GM12878 (cell line): ENCODE data around the gene LONRF2. TPM values are rescaled to one million over a fixed set of nuclear protein-coding genes. Genes with fewer than 3 reads are reported as not detected.

Experiments
- ATAC-seq: fragments of 200-7000 bp; cut with Tn5 transposase; 3 replicates; pipeline ENCODE4 v1.9.1; 2020; ENCODE audit warnings: mild to moderate bottlenecking, moderate library complexity
- BruUV-seq: library from RNA; stranded (reverse); fragments of 400-500 nt; replicated peaks from 2 replicates; lab custom pipeline; 2021; lab: Mats Ljungman, UMichigan
- CTCF ChIA-PET: fragments of 300-600 bp; sonication (Branson Sonifier 250); formaldehyde crosslinking; extraction: SDS; loops from one replicate; lab custom pipeline; 2021; ENCODE audit warnings: inconsistent platforms; lab: Yijun Ruan, JAX
- POLR2A ChIA-PET: fragments of 350-600 bp; formaldehyde crosslinking; extraction: SDS; loops from one replicate; lab custom pipeline; 2021; ENCODE audit warnings: inconsistent platforms; lab: Charles Lee
- RAD21 ChIA-PET: fragments of 300-600 bp; sonication (Branson Sonifier 250); formaldehyde crosslinking; loops from one replicate; lab custom pipeline; 2023; ENCODE audit warnings: antibody characterized with exemption; ENCODE audit not compliant: unreplicated experiment; lab: Charles Lee
- SMC1A ChIA-PET: fragments of 300-600 bp; sonication (Branson Sonifier 250); formaldehyde crosslinking; loops from one replicate; lab custom pipeline; 2023; ENCODE audit not compliant: unreplicated experiment, uncharacterized antibody; lab: Charles Lee
- DNase-seq: peaks from one replicate; pipeline ENCODE4 v3.0.0-alpha.2; 2011; ENCODE audit warnings: low read depth, low spot score
- FAIRE-seq: peaks from 3 replicates; lab custom pipeline; 2011; peaks lifted over from hg19 to GRCh38; lab: Jason Lieb, UNC
- H2AFZ ChIP-seq: 2 replicates; pipeline ENCODE4 v1.6.0; 2011; ENCODE audit warnings: low read depth, low read length, control low read depth; ENCODE audit not compliant: control insufficient read depth
- H3K27ac ChIP-seq: 2 replicates; pipeline ENCODE4 v1.5.1; 2011; ENCODE audit warnings: control low read depth; ENCODE audit not compliant: control insufficient read depth, insufficient read depth
- H3K27me3 ChIP-seq, 2 experiments: replicated peaks in 1 of 2; 2 replicates each; pipeline versions ENCODE4 v1.6.0 to v1.6.1; 2011; ENCODE audit warnings: low read length in 1 of 2; ENCODE audit not compliant: control insufficient read depth in 2 of 2, insufficient read depth in 2 of 2
- H3K36me3 ChIP-seq, 2 experiments: 2 replicates each; pipeline ENCODE4 v1.5.1; 2011; ENCODE audit warnings: low read length in 1 of 2; ENCODE audit not compliant: control insufficient read depth in 2 of 2, insufficient read depth in 2 of 2
- H3K4me1 ChIP-seq: 2 replicates; pipeline ENCODE4 v1.6.1; 2011; ENCODE audit warnings: mild to moderate bottlenecking, low read length, moderate library complexity, mixed read lengths; ENCODE audit not compliant: control insufficient read depth, insufficient read depth
- H3K4me2 ChIP-seq: 2 replicates; pipeline ENCODE4 v1.6.0; 2011; ENCODE audit warnings: control low read depth; ENCODE audit not compliant: control insufficient read depth, insufficient read depth
- H3K4me3 ChIP-seq: fragments of 200-600 bp; sonication (generic); 2 replicates; pipeline ENCODE4 v1.5.1; 2016
- H3K79me2 ChIP-seq: 2 replicates; pipeline ENCODE4 v1.6.0; 2011; ENCODE audit warnings: low read length; ENCODE audit not compliant: control insufficient read depth, insufficient read depth
- H3K9ac ChIP-seq: 2 replicates; pipeline ENCODE4 v1.8.0; 2011; ENCODE audit warnings: low read length, control low read depth, mixed read lengths; ENCODE audit not compliant: control insufficient read depth, insufficient read depth
- H3K9me3 ChIP-seq: replicated peaks from 3 replicates; pipeline ENCODE4 v1.5.1; 2011; ENCODE audit warnings: mild to moderate bottlenecking, low read length; ENCODE audit not compliant: control insufficient read depth, insufficient read depth
- H4K20me1 ChIP-seq: 2 replicates; pipeline ENCODE4 v1.6.0; 2011; ENCODE audit not compliant: control insufficient read depth, insufficient read depth
- CHD4 ChIP-seq: fragments of 200-600 bp; sonication (generic); IDR thresholded peaks from 2 replicates; pipeline ENCODE4 v1.6.1; 2016; ENCODE audit warnings: mild to moderate bottlenecking
- ETV6 ChIP-seq, 2 experiments: fragments of 450-650 bp in 1 of 2; IDR thresholded peaks in 1 of 2; conservative IDR thresholded peaks in 1 of 2; 2 replicates each; pipeline ENCODE4 v1.6.1; 2014; ENCODE audit warnings: antibody characterized with exemption in 1 of 2, borderline replicate concordance in 1 of 2, low read depth in 1 of 2, mild to moderate bottlenecking in 1 of 2, moderate library complexity in 1 of 2
- GABPA ChIP-seq: IDR thresholded peaks from 2 replicates; pipeline ENCODE4 v1.6.1; 2014; ENCODE audit warnings: antibody characterized with exemption, low read depth, mild to moderate bottlenecking, inconsistent platforms
- IKZF2 ChIP-seq, 2 experiments: fragments of 450-650 bp; IDR thresholded peaks; 2 replicates each; pipeline ENCODE4 v1.6.1; 2017; ENCODE audit warnings: mild to moderate bottlenecking in 2 of 2, moderate library complexity in 2 of 2
- JUND ChIP-seq: IDR thresholded peaks from 2 replicates; pipeline ENCODE4 v1.6.1; 2012; ENCODE audit warnings: low read depth, mild to moderate bottlenecking, low read length, improper control_type of control experiment, moderate library complexity
- KAT2A ChIP-seq: conservative IDR thresholded peaks from 2 replicates; pipeline ENCODE4 v1.6.1; 2011; ENCODE audit warnings: low read depth, low read length; ENCODE audit not compliant: control insufficient read depth
- MXI1 ChIP-seq: fragments of 150-350 bp; IDR thresholded peaks from 2 replicates; pipeline ENCODE4 v1.6.1; 2011; ENCODE audit warnings: low read depth, mild to moderate bottlenecking, inconsistent platforms, low read length, improper control_type of control experiment
- NFYA ChIP-seq: IDR thresholded peaks from 2 replicates; pipeline ENCODE4 v1.6.1; 2011; ENCODE audit warnings: low read depth, mild to moderate bottlenecking, low read length, improper control_type of control experiment, borderline replicate concordance
- NRF1 ChIP-seq: conservative IDR thresholded peaks from 2 replicates; pipeline ENCODE4 v1.6.1; 2011; ENCODE audit warnings: mild to moderate bottlenecking, low read depth, low read length, improper control_type of control experiment
- RFX5 ChIP-seq: IDR thresholded peaks from 2 replicates; pipeline ENCODE4 v1.6.1; 2011; ENCODE audit warnings: low read depth, low read length, improper control_type of control experiment
- SMARCA5 ChIP-seq: fragments of 450-650 bp; IDR thresholded peaks from 2 replicates; pipeline ENCODE4 v1.6.1; 2017; ENCODE audit warnings: mild to moderate bottlenecking
- SMC3 ChIP-seq: IDR thresholded peaks from 2 replicates; pipeline ENCODE4 v1.6.1; 2011; ENCODE audit warnings: low read length, improper control_type of control experiment, borderline replicate concordance
- SREBF1 ChIP-seq: IDR thresholded peaks from 2 replicates; pipeline ENCODE4 v1.6.1; 2012; ENCODE audit warnings: mild to moderate bottlenecking, low read length
- SRF ChIP-seq, 2 experiments: IDR thresholded peaks; 2 replicates each; pipeline ENCODE4 v1.6.1; 2011; ENCODE audit warnings: low read depth in 2 of 2, low read length in 2 of 2, mild to moderate bottlenecking in 1 of 2, moderate library complexity in 1 of 2
- STAT3 ChIP-seq: IDR thresholded peaks from 2 replicates; pipeline ENCODE4 v1.6.1; 2011; ENCODE audit warnings: low read depth, low read length, improper control_type of control experiment
- ZNF217 ChIP-seq: fragments of 450-650 bp; IDR thresholded peaks from 2 replicates; pipeline ENCODE4 v1.6.1; 2017; ENCODE audit warnings: antibody characterized with exemption, mild to moderate bottlenecking
- ZNF384 ChIP-seq: IDR thresholded peaks from 2 replicates; pipeline ENCODE4 v1.6.1; 2012; ENCODE audit warnings: low read depth, mild to moderate bottlenecking, low read length, improper control_type of control experiment, borderline replicate concordance
- WGBS: methylation state at CpG from one replicate; pipeline ENCODE4 v1.1.6; 2016; ENCODE audit warnings: low lambda C conversion rate; ENCODE audit not compliant: insufficient replicate concordance, insufficient coverage; ENCODE audit errors: missing lambda C conversion rate; 5-methylcytosine and 5-hydroxymethylcytosine counted together
- in situ Hi-C: fragments of 300-500 bp; cut with MboI; formaldehyde crosslinking; loops from 9 replicates; pipeline ENCODE4 v1.14.3; 2018; ENCODE audit warnings: mixed read lengths
- intact Hi-C: fragments of 100-400 bp; cut with micrococcal nuclease; formaldehyde crosslinking; loops from one replicate; pipeline ENCODE4 v1.14.2; 2022; ENCODE audit not compliant: unreplicated experiment
- polyA plus RNA-seq, 11 experiments: library from polyadenylated mRNA; depleted of rRNA in 4 of 11; unstranded in 6 of 11; stranded (reverse) in 5 of 11; fragments of >200 nt; fragmentation: Nextera tagmentation in 4 of 11; fragmentation: Illumina TruSeq in 1 of 11; extraction: Ambion mirVana in 4 of 11; extraction: Trizol in 1 of 11; gene quantifications; 1 replicate in 1 of 11; 2 replicates in 10 of 11; pipeline versions ENCODE4 v1.2.1 to v1.2.3, GENCODE V29; 2011 to 2016; ENCODE audit warnings: inconsistent platforms in 2 of 11, missing spikeins in 2 of 11, low read depth in 1 of 11
- total RNA-seq, 4 experiments: library from RNA; depleted of rRNA in 3 of 4; stranded (reverse); fragments of >200 nt in 3 of 4; fragmentation: Illumina TruSeq in 1 of 4; extraction: Trizol in 1 of 4; gene quantifications; 2 replicates each; pipeline versions ENCODE4 v1.2.1 to v1.2.3, GENCODE V29; 2013 to 2021
- TF ChIP-seq, protein P1 (sequence below), 3 experiments: IDR thresholded peaks in 2 of 3; conservative IDR thresholded peaks in 1 of 3; 2 replicates each; pipeline ENCODE4 v1.5.1; 2011; ENCODE audit warnings: low read depth in 3 of 3, low read length in 3 of 3, mild to moderate bottlenecking in 3 of 3, control low read depth in 2 of 3, moderate library complexity in 2 of 3, inconsistent platforms in 1 of 3, mixed read lengths in 1 of 3; ENCODE audit not compliant: control insufficient read depth in 2 of 3, insufficient read depth in 1 of 3; ENCODE audit errors: extremely low read depth in 1 of 3

LONRF2 gene
- total and polyA plus RNA-seq, 10 of the 15 experiments (the other 5 are each of a cell fraction or from before 2014, with no cell fraction given) = under 0.01 to 0.04 (median 0.01) TPM; not detected in 4

DNA sequence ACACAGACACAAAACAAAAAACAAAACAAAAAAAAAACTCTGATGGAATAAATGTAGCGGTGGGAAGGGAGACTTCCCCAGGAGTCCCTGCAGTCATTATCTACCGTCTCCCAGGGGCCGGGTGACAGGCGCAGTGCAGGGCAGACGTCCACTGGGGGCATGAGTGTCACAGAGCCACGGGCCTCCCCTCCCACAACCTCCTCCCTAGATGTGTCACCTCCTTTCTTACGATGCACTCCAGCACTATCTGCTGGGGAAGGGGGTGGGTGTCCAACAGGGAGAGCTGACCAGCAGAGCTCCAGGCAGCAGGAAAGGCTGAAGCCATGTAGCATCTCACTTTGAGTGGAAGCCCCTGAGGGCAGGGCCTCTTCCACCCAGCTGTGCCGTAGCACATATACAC lies 84.5 kb downstream of the LONRF2 start:
- Histone ChIP-seq H3K4me1 (peaks cover 17% of the 10 kb centered on the region), H3K4me3 (no peak overlapping the region), H3K27me3 (peaks cover 2 to 5% of the 10 kb centered on the region in 2 experiments; a peak in 1 of 4 replicates), H3K9ac (no peak overlapping the region), H3K9me3 (no peaks in the 10 kb centered on the region; the same call in 2 of the 3 replicates), H3K4me2 (no peak overlapping the region), H3K27ac (no peak overlapping the region), H4K20me1 (peaks cover 3% of the 10 kb centered on the region; the same call in 1 of the 2 replicates), H3K36me3 (no peaks in the 10 kb centered on the region), H2AFZ (no peak overlapping the region), H3K79me2 (no peaks in the 10 kb centered on the region)
- ChIA-PET SMC1A (no interaction called here), POLR2A (no interaction called here), CTCF (no interaction called here), RAD21 (no interaction called here)
- 68% methylated on average over 8 of the region's 8 CpGs for WGBS
- in situ Hi-C loops (no loop called here), intact Hi-C loops (no loop called here)
- ATAC-seq (peak; percentile 26; the same call in 1 of the 3 replicates), DNase-seq (no peak), FAIRE-seq (no peak)
- TF ChIP-seq, protein P1, sequence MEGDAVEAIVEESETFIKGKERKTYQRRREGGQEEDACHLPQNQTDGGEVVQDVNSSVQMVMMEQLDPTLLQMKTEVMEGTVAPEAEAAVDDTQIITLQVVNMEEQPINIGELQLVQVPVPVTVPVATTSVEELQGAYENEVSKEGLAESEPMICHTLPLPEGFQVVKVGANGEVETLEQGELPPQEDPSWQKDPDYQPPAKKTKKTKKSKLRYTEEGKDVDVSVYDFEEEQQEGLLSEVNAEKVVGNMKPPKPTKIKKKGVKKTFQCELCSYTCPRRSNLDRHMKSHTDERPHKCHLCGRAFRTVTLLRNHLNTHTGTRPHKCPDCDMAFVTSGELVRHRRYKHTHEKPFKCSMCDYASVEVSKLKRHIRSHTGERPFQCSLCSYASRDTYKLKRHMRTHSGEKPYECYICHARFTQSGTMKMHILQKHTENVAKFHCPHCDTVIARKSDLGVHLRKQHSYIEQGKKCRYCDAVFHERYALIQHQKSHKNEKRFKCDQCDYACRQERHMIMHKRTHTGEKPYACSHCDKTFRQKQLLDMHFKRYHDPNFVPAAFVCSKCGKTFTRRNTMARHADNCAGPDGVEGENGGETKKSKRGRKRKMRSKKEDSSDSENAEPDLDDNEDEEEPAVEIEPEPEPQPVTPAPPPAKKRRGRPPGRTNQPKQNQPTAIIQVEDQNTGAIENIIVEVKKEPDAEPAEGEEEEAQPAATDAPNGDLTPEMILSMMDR (IDR thresholded peaks at IDR 0.05 in 2 of 3, conservative IDR thresholded peaks at IDR 0.05 in 1 of 3; ENCODE audit: control insufficient read depth in 2 of 3, extremely low read depth in 1 of 3, insufficient read depth in 1 of 3, low read depth in 3 of 3, low read length in 3 of 3) = 0 out of 6 replicates have a peak, but pooled peaks of 1 of the 3 experiments have one; percentile 5
- no peak for TF ChIP-seq ZNF217
- TF ChIP-seq SMC3 = no peak
- no TSS peak for BruUV-seq

DNA sequence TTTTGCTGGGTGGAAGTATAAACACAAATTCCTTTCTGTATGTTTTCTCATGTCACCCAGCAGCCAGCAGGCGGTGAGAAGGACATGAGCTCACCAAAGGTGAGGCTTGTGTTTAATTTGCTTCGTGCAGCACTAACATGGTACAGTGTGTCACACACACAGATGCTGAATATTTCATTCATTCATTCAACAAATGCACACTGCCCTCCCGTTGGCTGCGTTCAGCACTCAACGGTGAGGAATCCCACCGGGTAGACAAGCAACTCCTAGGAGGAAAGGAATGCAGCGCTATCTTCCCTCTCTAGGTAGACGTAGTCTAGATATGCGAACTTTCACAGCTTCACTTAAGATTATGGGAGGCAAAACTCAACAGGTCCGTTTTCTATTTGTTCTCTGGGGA lies 85.1 kb downstream of the LONRF2 start:
- CTCF ChIA-PET = no interaction called here
- H3K4me2 ChIP-seq = no peak overlapping the region
- SMC1A ChIA-PET = interaction anchor here (0.6 kb wide), 1 partner anchor 15 kb away, joined by 3 read pairs; no protein-coding TSS in a partner anchor
- POLR2A ChIA-PET = no interaction called here
- no peak overlapping the region for H2AFZ ChIP-seq
- no peak for DNase-seq
- FAIRE-seq = no peak
- no peaks in the 10 kb centered on the region for H3K36me3 ChIP-seq
- H3K4me3 ChIP-seq = no peak overlapping the region
- H3K9ac ChIP-seq = no peak overlapping the region
- H3K27ac ChIP-seq = no peak overlapping the region
- H3K27me3 ChIP-seq = peaks cover 2 to 5% of the 10 kb centered on the region in 2 experiments; a peak in 1 of 4 replicates
- no TSS peak for BruUV-seq
- in situ Hi-C loops (no loop called here), intact Hi-C loops (no loop called here)
- peaks cover 15% of the 10 kb centered on the region for H3K4me1 ChIP-seq
- H3K79me2 ChIP-seq = no peaks in the 10 kb centered on the region
- no peaks in the 10 kb centered on the region; the same call in 2 of the 3 replicates for H3K9me3 ChIP-seq
- ATAC-seq = no peak
- no peaks in the 10 kb centered on the region for H4K20me1 ChIP-seq
- WGBS = 55% methylated on average over 10 of the region's 10 CpGs
- RAD21 ChIA-PET = no interaction called here
- TF ChIP-seq GABPA = no peak
- no peak for TF ChIP-seq SREBF1
- TF ChIP-seq IKZF2 (IDR thresholded peaks at IDR 0.05) = no peak
- no peak for TF ChIP-seq RFX5
- TF ChIP-seq ETV6 (conservative IDR thresholded peaks at IDR 0.05 in 1 of 2, IDR thresholded peaks at IDR 0.05 in 1 of 2; ENCODE audit: borderline replicate concordance in 1 of 2, low read depth in 1 of 2) = no peak
- TF ChIP-seq KAT2A = no peak
- no peak for TF ChIP-seq NRF1
- TF ChIP-seq SRF (IDR thresholded peaks at IDR 0.05; ENCODE audit: low read depth in 2 of 2, low read length in 2 of 2) = no peak
- TF ChIP-seq JUND = no peak
- no peak for TF ChIP-seq NFYA
- TF ChIP-seq SMARCA5 = no peak
- TF ChIP-seq STAT3 = no peak
- no peak for TF ChIP-seq CHD4
- no peak for TF ChIP-seq ZNF384
- no peak for TF ChIP-seq MXI1
